ENCODE results near the gene RNF227.

- TF ChIP-seq CTCF (conservative IDR thresholded peaks at IDR 0.05; ENCODE audit: low read length) (no peak), EZH2phosphoT487 (IDR thresholded peaks at IDR 0.05; ENCODE audit: borderline replicate concordance, low read depth, low read length) (no peak)
These were observed 28.2 kb upstream of the RNF227 start for GRCh38 chr17:7944326-7944725.

All from OCI-LY7 (cell line).